ENCODE measurements around the gene CDHR2.
A peak's percentile ranks its signal among the peaks of the same experiment; 100 is the strongest.

CDHR2 gene

DNA sequence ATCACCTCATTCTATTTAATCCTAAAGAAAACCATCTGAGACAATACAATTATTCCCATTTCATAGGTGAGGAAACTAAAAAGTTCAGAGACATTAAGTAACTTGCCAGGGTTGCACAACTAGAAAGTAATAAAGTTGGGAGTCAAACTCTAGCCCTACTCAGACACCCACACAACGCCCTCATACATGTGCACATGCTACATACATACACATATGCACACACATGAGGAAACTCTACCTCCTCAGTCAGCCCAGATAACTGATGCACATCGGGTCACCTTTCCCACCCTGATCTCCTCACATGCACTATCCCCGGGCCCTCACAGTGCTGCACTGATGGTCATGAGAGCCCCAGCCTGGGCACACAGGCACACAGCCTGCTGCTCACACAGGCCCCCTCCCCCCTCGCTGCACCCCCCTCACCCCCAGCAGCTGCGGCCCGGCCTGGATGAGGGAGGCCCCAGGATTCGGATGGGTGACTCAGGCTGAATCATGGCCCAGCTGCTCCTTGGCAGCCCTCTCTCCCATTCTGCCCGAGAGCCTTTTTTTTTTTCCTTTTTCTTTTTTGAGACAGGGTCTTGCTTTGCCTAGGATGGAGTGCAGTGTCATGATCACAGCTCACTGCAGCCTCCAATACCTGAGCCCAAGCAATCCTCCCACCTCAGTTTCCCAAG lies 65.8 kb downstream of the CDHR2 start:
- TF ChIP-seq, protein P1, sequence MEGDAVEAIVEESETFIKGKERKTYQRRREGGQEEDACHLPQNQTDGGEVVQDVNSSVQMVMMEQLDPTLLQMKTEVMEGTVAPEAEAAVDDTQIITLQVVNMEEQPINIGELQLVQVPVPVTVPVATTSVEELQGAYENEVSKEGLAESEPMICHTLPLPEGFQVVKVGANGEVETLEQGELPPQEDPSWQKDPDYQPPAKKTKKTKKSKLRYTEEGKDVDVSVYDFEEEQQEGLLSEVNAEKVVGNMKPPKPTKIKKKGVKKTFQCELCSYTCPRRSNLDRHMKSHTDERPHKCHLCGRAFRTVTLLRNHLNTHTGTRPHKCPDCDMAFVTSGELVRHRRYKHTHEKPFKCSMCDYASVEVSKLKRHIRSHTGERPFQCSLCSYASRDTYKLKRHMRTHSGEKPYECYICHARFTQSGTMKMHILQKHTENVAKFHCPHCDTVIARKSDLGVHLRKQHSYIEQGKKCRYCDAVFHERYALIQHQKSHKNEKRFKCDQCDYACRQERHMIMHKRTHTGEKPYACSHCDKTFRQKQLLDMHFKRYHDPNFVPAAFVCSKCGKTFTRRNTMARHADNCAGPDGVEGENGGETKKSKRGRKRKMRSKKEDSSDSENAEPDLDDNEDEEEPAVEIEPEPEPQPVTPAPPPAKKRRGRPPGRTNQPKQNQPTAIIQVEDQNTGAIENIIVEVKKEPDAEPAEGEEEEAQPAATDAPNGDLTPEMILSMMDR (IDR thresholded peaks at IDR 0.05; ENCODE audit: low read depth, low read length) = no peak
- H3K4me3 ChIP-seq (ENCODE audit: low read depth, low read length) = no peak overlapping the region

DNA sequence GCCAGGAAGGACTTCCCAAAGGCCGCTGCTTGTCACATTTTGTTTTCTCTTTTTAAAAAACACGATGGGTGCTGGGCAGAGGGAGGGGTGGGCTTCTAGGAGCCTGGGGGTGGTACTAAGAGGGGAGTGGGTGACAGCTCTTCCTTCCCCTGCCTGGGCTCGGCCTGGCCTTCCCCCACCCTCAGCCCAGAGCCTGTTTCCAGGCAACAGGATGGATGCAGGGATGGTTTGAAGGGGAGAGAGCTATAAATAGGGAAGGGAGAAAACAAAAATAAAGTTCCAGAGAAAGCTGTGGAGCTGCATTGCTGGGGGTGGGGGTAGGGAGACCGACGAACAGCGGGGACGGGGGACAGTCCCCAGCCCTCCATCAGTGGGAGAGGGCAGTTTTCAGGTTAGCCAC lies 67.4 kb downstream of the CDHR2 start:
- H3K4me3 ChIP-seq (ENCODE audit: low read depth, low read length) = no peak overlapping the region
- TF ChIP-seq, protein P1 (IDR thresholded peaks at IDR 0.05; ENCODE audit: low read depth, low read length) = no peak

DNA sequence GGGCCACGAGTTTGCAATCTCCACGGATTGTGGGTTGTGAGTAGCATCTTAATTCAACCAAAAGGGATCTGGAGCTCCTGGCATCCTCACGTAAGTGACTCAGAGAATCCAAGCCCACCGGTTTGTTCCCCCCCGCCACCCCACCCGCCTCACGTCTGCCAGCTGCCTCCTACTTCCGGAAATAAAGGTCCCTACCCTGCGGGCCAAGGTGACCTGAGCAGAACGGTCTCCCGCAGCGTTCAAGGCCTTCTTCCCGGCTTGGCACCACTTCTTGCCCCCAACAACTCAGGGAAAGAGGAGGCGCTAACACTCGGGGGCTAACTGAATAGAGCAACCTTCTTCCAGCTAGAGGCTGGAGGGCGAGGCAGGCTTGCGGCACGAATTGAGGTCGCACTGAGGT lies 69.6 kb downstream of the CDHR2 start:
- TF ChIP-seq, protein P1 (IDR thresholded peaks at IDR 0.05; ENCODE audit: low read depth, low read length) = no peak
- no peak overlapping the region for H3K4me3 ChIP-seq (ENCODE audit: low read depth, low read length)

DNA sequence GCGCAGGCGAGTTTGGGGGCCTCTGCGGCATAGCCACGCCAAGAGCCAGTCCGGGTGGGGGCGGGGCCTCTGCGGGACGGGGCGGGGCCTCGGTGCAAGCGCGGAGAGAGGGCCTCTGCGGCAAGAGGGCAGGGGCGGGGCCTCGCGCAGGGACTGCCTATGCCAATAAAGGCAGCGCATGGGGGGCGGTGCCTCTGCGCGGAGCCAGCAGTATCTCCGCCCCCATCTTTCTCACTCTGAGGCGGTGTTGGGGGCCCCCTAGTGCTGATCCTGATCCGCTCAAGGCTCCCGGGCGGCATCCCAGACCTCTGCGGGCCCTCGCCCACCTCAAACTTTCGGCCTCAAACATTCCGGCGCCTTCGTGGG lies 70.0 kb downstream of the CDHR2 start:
- H3K4me3 ChIP-seq (ENCODE audit: low read depth, low read length) = no peak overlapping the region
- TF ChIP-seq, protein P1 (IDR thresholded peaks at IDR 0.05; ENCODE audit: low read depth, low read length) = peak; percentile 36

DNA sequence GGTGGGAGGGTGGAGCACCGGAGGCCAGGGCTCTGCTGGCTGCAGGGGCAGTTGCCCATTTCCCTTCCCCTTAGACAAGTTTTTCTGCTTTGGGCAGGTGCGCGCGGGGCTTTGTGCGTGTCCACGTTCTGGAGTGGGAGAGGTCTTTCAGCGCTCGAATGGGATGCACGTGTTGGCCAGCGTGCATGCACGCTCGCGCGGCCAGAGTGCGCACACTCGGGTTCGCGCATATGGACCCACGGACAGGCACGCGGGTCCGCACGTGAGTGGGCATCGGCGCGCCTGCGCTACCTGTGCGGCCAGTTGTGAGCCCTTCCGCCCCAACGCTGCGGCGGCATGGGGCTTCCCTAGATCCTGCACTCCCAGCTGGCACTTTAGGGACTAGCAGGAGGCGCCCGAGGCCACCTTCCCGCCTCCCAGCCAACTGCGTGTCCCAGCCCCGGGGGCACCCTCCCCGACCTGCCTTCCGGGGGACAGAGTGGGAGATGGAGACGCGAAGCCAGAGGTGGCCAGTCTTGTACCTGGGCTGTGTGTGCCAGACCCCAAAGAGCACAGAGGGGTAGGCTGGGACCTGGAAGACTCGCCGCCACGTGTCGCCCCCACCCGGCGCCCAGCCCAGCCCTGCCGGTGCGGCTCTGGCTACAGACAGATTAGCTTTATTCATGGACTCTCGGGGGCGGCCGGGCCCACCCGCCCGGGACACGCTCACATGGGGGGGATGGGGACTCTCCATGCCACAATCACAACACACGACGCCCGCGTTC lies 70.6 kb downstream of the CDHR2 start:
- 0 out of 2 replicates have a peak overlapping the region, but pooled peaks have one; percentile 5 for H3K4me3 ChIP-seq (ENCODE audit: low read depth, low read length)
- TF ChIP-seq, protein P1 (IDR thresholded peaks at IDR 0.05; ENCODE audit: low read depth, low read length) = no peak; the same call in 1 of the 2 replicates

DNA sequence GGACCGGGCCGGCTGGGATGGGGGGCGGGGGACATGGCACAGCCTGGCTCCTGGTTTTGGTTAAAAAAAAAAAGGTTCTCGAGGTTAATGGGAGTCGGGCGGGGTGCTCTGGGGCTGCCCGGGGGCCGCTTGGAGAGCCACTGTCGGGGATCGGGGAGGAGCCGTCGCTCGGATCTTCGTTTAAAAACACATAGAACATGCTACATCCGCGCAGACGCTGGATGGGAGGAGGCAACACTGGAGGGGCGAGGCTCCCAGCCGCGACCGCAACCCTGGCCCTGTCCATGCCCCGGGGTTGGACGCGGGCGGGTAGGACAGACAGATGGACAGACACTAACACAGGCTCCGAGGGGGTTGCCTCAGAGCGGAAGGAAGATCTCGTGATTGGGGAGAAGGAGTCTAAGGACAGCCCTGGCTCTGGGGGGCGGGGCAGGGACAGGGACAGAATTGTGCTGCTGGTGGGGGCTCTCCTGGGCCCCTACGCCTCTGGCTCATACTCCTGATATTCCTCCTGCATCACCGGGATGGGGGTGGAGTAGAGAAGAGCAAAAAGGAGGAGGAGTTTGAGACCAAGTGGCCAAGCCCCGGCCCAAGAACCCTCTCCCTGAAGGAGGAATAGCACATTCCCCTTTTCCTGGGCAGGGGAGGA lies 71.3 kb downstream of the CDHR2 start:
- TF ChIP-seq, protein P1 (IDR thresholded peaks at IDR 0.05; ENCODE audit: low read depth, low read length) = no peak
- peak overlapping the region; percentile 21; the same call in 1 of the 2 replicates for H3K4me3 ChIP-seq (ENCODE audit: low read depth, low read length)

DNA sequence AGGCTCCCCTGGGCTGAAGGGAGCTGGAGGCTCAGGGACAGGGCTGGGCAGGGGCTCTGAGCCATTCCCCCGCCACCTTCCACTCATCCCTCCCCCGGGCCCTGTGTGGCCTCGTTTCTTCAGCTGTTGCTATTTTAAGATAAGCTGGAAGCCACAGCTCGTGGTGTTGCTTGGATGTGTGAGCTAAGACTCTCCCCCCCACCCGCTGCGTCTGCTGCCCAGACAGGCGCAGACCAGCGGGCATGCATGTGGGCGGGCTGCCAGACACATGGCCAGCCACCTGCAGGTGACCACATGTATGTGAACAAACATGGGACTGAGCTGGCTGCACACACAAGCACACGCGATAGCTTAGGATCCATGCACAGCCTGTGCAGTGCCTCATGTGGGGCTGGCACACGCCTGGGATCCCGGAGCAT lies 72.5 kb downstream of the CDHR2 start:
- TF ChIP-seq, protein P1 (IDR thresholded peaks at IDR 0.05; ENCODE audit: low read depth, low read length) = no peak
- H3K4me3 ChIP-seq (ENCODE audit: low read depth, low read length) = no peak overlapping the region
